GM12892 (cell line): Measurements from ENCODE around the gene FAF1.

Experiments used
- POLR2A ChIP-seq: IDR thresholded peaks from 2 replicates; pipeline ENCODE4 v1.6.1; 2011; ENCODE audit warnings: low read depth, low read length, control low read depth
- POLR2AphosphoS5 ChIP-seq: IDR thresholded peaks from 2 replicates; pipeline ENCODE4 v1.6.1; 2011; ENCODE audit warnings: low read depth, low read length, control low read depth
- TAF1 ChIP-seq: IDR thresholded peaks from 2 replicates; pipeline ENCODE4 v1.6.1; 2011; ENCODE audit warnings: low read depth, mild to moderate bottlenecking, control low read depth, low read length, borderline replicate concordance

GRCh38 chr1:50656931-50657330 lies 303.1 kb downstream of the FAF1 start:
- TF ChIP-seq POLR2A: no peak
- TF ChIP-seq POLR2AphosphoS5: no peak
- TF ChIP-seq TAF1: no peak
